NCI-H128 (cell line): ENCODE data around the gene PCYOX1L.

Experiments used
- DNase-seq: peaks from one replicate; lab custom pipeline; 2025; ENCODE audit not compliant: unreplicated experiment; lab: John Stamatoyannopoulos, UW

The PCYOX1L gene

DNA sequence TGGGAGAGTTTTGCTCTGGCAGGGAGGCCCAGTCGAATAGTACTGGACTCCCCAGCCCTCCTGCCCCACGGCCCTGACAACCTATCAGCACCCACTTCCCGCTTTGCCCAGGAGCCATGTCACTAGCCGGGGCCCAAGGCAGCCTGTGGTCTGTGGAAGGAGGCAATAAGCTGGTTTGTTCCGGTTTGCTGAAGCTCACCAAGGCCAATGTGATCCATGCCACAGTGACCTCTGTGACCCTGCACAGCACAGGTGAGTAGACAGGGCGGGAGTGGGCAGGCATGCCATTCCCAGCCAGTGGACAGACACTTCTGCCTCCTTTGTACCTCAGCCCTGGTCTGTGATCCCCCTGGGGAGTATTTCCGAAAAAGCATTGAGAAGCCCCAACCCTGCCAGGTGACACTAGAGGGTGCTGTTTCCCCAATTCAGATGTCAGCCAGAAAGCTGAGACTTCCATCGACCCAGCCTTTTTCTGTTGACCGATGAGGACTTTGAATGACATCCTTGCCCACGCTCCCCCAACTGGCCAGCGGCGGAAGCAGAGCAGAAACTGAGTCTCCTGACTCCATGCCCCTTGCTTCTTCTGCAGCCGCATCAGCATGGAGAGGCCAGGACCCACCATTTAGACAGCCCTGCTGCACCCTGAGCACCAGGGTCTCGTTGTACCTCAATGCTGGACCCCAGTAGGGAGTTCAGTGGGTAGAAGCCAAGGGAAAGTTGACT lies 9.6 kb downstream of the PCYOX1L start:
- no peak for DNase-seq

GRCh38 chr5:149367972-149368645 lies 10.3 kb downstream of the PCYOX1L start:
- no peak for DNase-seq

DNA sequence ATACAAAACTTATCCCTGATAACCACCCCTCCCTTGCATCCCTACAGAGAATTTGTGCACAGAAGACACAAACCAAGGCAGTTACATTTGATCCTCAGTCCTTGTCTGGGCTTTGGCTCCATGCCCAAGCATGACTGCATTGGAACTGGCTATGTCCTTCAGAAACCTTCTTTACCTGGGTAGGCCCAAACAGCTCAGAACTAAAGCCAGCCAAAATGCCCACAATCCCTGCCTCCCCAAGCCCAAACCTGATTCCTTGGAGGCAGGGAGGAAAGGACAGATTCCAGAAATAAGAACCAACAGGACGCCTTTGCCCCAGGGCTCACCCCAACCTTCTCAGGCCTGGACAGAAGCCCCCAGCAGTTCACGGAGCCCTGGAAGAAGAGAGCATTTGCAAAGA lies 13.0 kb downstream of the PCYOX1L start:
- no peak for DNase-seq

DNA sequence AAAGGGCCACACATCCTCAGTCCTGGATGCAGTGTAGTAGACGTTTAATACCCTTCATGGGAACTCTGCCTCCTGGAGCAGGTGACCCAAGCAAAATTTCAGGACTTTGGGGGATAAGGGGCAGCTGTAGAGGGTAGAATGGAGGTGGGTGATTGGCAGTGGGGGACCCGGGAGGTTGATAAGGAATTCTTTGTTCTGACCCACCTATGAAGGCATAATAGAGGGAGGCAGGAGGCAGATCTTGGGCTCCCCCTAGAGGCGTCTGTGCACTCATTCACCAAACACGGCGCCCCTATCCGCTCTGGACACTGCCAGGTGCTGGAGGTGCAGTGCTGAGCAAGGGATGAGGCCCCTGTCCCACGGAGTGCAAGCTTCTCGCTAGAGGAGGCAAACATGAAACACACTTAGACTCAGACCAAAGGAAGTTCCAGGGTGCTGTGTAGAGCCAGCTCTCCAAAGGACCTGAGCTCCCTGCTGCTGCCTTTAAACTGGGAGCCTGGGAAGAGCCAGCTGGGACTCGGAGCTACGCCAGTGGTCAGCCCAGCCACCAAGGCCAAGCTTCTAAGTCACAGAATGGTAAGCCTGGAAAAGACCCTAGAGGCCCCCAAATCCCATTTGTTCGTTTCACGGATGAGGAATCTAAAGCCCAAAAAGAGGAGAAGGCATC lies 13.6 kb downstream of the PCYOX1L start:
- DNase-seq = no peak

DNA sequence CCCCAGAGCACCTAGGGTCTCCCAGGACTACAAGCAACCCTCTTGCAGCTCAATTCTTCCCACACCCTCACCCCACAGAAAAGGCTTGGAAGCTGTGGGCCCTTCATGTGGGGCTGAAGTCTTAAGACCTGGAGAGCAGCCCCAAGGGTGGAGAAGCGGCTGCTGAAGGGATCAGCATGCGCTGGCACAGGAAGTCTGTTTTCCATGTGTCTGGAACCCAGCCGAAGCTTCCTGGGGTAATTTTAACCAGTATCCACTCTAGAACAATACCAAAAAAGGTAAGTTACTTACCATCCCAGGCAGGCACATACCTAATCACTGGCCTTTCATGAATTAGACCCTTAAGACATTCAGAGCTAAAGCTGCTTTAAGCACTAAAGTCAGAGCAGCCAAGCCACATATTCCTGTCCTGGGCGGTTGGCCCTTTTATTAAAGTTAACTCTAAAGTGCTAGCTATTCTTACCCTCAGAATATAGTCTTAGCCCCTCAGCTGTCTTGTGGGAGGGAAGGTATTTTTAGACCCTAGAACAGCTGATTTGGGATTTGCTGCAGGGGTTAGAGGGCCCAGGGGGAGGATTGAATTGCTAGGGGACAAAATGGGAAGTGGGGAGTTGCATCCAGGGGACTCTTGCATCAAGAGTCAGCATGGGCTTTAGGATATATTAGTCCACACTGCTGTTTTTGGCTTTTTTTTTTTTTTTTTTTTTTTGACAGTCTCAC lies 14.4 kb downstream of the PCYOX1L start:
- no peak for DNase-seq

DNA sequence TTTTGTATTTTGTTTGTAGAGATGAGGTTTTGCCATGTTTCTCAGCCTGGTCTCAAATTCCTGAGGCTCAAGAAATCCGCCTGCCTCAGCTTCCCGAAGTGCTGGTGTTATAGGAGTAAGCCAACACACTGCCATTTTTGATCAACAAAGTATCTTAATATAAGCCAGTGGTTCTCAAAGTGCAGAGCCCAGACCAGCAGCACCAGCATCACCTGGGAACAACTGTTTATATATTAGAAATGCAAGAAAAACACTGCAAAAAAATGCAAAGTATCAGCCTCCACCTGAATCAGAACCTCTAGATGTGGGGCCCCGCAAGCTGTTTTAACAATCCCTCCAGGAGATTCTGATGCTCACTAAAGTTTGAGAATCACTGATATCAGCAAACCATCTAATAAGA lies 15.1 kb downstream of the PCYOX1L start:
- DNase-seq = no peak

GRCh38 chr5:149374303-149374702 lies 16.5 kb downstream of the PCYOX1L start:
- no peak for DNase-seq

DNA sequence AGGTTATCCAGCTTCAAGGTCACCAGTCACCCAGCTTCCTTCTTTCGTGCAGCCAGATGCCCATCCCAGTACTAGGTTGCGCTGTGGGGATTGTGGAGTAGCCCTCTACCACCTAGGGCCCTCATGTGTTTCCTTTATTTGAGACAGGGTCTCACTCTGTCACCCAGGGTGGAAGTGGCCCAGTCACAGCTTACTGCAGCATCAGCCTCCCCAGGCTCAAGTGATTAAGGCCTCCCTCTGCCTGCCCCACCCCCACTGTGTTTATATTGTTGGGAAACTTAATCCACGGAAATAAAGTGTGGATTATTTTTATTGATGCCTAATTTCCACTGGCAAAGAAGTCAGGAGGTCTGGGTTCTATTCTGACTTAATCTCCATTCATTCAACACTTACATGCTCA lies 17.0 kb downstream of the PCYOX1L start:
- no peak for DNase-seq

- DNase-seq = no peak
Observed at GRCh38 chr5:149375434-149375833, 17.6 kb downstream of the PCYOX1L start.

- DNase-seq = no peak
Observed at GRCh38 chr5:149376104-149376503, 18.3 kb downstream of the PCYOX1L start.

GRCh38 chr5:149376711-149377447 lies 19.0 kb downstream of the PCYOX1L start:
- no peak for DNase-seq

DNA sequence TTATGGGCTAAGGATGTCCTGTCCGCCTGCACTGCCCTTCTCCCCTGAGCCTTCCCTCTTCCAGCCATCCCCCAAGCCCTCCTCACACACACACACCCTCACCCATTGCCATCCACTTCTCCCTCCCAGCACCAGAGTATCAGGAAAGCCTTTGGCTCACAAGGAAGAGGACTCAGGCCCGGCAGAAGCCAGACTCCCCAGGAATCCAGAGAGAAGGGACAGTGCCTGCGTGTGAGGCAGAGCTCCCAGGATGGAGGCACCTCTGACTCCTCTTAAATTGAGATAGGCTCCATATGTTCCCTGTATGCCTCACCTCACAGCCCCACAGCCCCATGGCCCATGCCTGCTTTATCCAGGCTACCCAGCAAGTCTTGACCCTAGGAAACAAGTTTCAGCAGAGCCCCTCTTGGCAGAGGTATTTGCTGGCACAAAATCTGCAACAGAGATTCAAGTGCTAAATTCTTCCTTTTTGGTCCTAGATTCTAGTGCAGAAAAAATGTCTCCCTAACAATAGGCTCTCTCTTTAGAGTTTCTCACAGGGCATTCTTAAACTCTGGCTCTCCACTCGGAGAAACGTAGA lies 20.5 kb downstream of the PCYOX1L start:
- no peak for DNase-seq

DNA sequence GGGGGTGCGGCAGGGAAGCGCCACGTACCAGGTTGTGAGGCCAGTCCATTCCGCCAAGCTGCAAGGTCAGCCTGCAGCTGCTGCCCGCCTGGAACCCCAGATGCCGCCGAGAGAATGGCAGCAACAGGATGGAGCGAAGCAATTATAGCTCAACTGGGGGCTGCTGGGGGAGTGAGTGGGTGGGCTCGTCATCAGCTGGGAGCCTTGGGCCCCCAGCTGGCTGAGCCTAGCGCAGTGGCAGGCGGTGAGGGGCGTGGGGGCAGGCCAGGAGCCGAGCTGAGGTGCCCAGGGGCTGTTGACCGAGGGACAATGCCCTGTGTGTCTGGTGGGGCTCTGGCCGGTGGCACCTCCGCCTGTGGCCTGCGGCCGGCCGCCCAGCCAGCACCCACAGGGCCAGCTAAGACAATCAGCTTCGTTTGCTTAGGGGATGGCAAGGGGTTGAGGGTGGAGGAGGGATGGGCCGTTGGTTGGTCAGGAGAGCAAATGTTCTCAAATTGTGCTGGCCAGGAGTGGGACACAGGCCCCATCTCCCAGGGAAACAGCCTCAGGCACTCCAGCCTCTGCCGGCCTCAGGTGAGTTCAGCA lies 21.4 kb downstream of the PCYOX1L start, which contains the start of gene IL17B:
IL17B (minus strand) TSS at position 116 of the 585 bp plus-strand sequence; CDS start at position 49, 67 bp downstream.
- DNase-seq = no peak

DNA sequence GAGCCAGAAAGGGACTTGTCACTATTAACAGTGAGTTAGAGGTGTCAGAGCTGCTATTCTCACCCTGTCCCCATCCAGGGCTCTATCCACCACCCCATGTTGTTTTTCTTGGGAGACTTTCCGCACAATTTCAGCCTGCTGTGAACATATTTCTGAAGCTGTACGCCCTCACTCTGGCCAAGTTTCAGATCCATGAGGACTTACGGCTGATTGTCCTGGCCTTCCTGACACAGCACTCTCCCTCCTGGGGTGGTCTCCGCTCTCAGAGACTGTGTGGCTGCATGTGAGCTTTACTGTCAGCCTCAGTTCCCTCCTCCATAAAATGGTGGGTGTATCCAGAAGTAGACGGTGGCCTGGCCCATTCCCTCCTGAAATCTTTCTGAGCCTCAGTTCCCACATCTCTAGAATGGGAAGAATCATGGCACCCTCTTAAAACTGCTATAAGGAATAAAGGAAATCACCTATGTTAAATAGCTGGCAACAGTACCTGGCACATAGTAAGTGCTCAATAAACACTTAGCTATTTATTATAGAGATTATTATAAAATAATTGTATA lies 22.1 kb downstream of the PCYOX1L start:
- DNase-seq = no peak

- no peak for DNase-seq
Observed at GRCh38 chr5:149380466-149381121, 22.7 kb downstream of the PCYOX1L start.

- no peak for DNase-seq
Observed at GRCh38 chr5:149381261-149381985, 23.6 kb downstream of the PCYOX1L start.

GRCh38 chr5:149381986-149382338 lies 24.1 kb downstream of the PCYOX1L start:
- DNase-seq = no peak

- DNase-seq = no peak
Observed at GRCh38 chr5:149382517-149383220, 24.8 kb downstream of the PCYOX1L start.
